Transverse colon (tissue), 4 donors: Measurements from ENCODE around the gene IL3. TPM values are rescaled to one million over a fixed set of nuclear protein-coding genes. Genes with fewer than 3 reads are reported as not detected.

ENCODE experiments used
- DNase-seq: peaks from one replicate; pipeline ENCODE4 v3.0.0-alpha.2; 2019
- H3K27ac ChIP-seq, 4 donors: fragments of 200-600 bp; sonication (generic); 2 replicates each; pipeline ENCODE4 v1.5.1; 2016 to 2018; ENCODE audit warnings: inconsistent platforms in 4 of 4
- H3K27me3 ChIP-seq: fragments of 200-600 bp; sonication (generic); 2 replicates; pipeline ENCODE4 v1.5.1; 2017; ENCODE audit warnings: inconsistent platforms
- H3K36me3 ChIP-seq, 4 donors: fragments of 200-600 bp; sonication (generic); 2 replicates each; pipeline ENCODE4 v1.5.1; 2017 to 2019; ENCODE audit warnings: inconsistent platforms in 4 of 4
- H3K4me1 ChIP-seq, 4 donors: fragments of 200-600 bp; sonication (generic); 2 replicates each; pipeline ENCODE4 v1.5.1; 2017 to 2020; ENCODE audit warnings: inconsistent platforms in 4 of 4
- H3K4me3 ChIP-seq, 4 donors: fragments of 200-600 bp; sonication (generic); 1 replicate in 1 of 4; 2 replicates in 3 of 4; pipeline versions ENCODE4 v1.5.1 to v1.6.1; 2017 to 2019; ENCODE audit warnings: inconsistent platforms in 4 of 4
- H3K9me3 ChIP-seq, 2 donors: fragments of 200-600 bp; sonication (generic); 2 replicates each; pipeline ENCODE4 v1.5.1; 2017 to 2019; ENCODE audit warnings: inconsistent platforms in 2 of 2
- EP300 ChIP-seq: sonication (generic); formaldehyde crosslinking; IDR thresholded peaks from one replicate; pipeline ENCODE4 v1.6.1; 2017; ENCODE audit warnings: antibody characterized with exemption, low read depth
- POLR2A ChIP-seq: fragments of 450-650 bp; IDR thresholded peaks from one replicate; pipeline ENCODE4 v1.6.1; 2016; ENCODE audit warnings: antibody characterized with exemption, mild to moderate bottlenecking, moderate library complexity
- POLR2AphosphoS5 ChIP-seq, 3 donors: sonication (generic); formaldehyde crosslinking; IDR thresholded peaks; one replicate each; pipeline ENCODE4 v1.6.1; 2016; ENCODE audit warnings: antibody characterized with exemption in 3 of 3
- WGBS, 2 donors: methylation state at CpG; one replicate each; pipeline ENCODE4 v1.1.5; 2018; ENCODE audit warnings: low coverage in 1 of 2; 5-methylcytosine and 5-hydroxymethylcytosine counted together
- in situ Hi-C, 4 donors: fragments of 200-750 bp; cut with MboI; loops; one replicate each; pipeline versions ENCODE4 v1.15.0 to v1.15.1; 2017; ENCODE audit warnings: low sequenced_read_pairs in 3 of 4, low pct_ligation_motif_present in 1 of 4, low pct_unique_long_range_greater_than_20kb in 1 of 4
- intact Hi-C: fragments of 100-400 bp; cut with DNase I; formaldehyde crosslinking; loops from one replicate; pipeline ENCODE4 v1.15.1; 2023; ENCODE audit warnings: low total_unique reads
- total RNA-seq, 4 donors: library from RNA; depleted of rRNA; stranded (reverse); fragments of >200 nt; gene quantifications; one replicate each; pipeline ENCODE4 v1.1.0, GENCODE V29; 2016
- TF ChIP-seq, protein P1 (sequence below), 5 experiments: fragments of 200-600 bp in 3 of 5; fragments of 450-650 bp in 2 of 5; sonication (generic) in 3 of 5; IDR thresholded peaks; 1 replicate in 2 of 5; 2 replicates in 3 of 5; pipeline ENCODE4 v1.5.1; 2016 to 2017; ENCODE audit warnings: antibody characterized with exemption in 5 of 5, inconsistent platforms in 3 of 5, mild to moderate bottlenecking in 2 of 5, moderate library complexity in 1 of 5

Gene IL3
- total RNA-seq, 4 donors from 2014 or later, result not detected

- no peaks in the 10 kb centered on the region for H3K36me3 ChIP-seq
- no peaks in the 10 kb centered on the region for H3K4me1 ChIP-seq
- H3K27me3 ChIP-seq, result no peaks in the 10 kb centered on the region
- TF ChIP-seq, protein P1, sequence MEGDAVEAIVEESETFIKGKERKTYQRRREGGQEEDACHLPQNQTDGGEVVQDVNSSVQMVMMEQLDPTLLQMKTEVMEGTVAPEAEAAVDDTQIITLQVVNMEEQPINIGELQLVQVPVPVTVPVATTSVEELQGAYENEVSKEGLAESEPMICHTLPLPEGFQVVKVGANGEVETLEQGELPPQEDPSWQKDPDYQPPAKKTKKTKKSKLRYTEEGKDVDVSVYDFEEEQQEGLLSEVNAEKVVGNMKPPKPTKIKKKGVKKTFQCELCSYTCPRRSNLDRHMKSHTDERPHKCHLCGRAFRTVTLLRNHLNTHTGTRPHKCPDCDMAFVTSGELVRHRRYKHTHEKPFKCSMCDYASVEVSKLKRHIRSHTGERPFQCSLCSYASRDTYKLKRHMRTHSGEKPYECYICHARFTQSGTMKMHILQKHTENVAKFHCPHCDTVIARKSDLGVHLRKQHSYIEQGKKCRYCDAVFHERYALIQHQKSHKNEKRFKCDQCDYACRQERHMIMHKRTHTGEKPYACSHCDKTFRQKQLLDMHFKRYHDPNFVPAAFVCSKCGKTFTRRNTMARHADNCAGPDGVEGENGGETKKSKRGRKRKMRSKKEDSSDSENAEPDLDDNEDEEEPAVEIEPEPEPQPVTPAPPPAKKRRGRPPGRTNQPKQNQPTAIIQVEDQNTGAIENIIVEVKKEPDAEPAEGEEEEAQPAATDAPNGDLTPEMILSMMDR (IDR thresholded peaks at IDR 0.05), result no peak
- TF ChIP-seq EP300, result no peak
- no peak for TF ChIP-seq POLR2AphosphoS5 (IDR thresholded peaks at IDR 0.05)
- no peak for TF ChIP-seq POLR2A
- no peaks in the 10 kb centered on the region for H3K9me3 ChIP-seq
- WGBS, 2 donors, result 63 to 84% methylated on average over 3 to 5 of the region's 5 CpGs
- DNase-seq, result no peak
- no peak overlapping the region for H3K27ac ChIP-seq
- intact Hi-C loops (no loop called here), in situ Hi-C loops (no loop called here)
- H3K4me3 ChIP-seq, result no peak overlapping the region
Measured at GRCh38 chr5:132064140-132064539, 3.7 kb downstream of the IL3 start.

DNA sequence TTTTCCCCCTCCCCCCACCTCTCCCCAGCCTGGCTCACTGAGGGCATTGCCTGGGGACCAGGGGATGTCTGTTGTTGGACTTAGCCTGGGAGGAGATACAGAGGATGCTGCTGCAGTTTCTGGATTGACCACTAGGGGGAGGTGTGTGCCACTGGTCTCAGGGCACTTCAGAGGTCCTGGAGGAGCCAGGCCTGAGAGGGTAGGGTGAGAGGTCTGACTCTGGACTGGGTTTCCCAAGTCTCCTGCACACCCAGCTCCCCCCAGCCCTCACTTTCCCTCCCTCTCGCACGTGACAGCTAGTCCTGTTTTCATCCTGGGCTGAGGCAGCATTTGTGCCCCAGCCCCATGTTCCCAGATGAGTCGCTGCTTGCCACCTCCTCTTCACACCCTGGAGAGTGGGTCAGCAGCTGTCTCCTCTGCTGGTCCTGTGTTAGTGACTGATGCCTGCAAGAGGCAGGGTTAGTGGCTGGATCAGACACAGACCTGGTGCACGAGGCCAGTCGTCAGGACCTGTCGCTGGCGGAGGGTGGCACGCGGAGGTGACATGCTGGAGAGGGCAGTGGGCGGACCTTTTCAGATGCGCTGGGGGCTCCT lies 4.4 kb downstream of the IL3 start:
- no peaks in the 10 kb centered on the region for H3K36me3 ChIP-seq
- peak; percentile 80 for DNase-seq
- intact Hi-C loops (no loop called here), in situ Hi-C loops (no loop called here)
- no peak overlapping the region for H3K27ac ChIP-seq
- TF ChIP-seq, protein P1 (IDR thresholded peaks at IDR 0.05), result peak; percentile 70 to 98 (median 90)
- no peak for TF ChIP-seq EP300
- H3K4me1 ChIP-seq, result no peaks in the 10 kb centered on the region
- WGBS, 2 donors, result 78% methylated on average over 11 of the region's 11 CpGs; no CpG with 5 or more reads in 1 of the 2 donors
- no peak overlapping the region for H3K4me3 ChIP-seq
- H3K9me3 ChIP-seq, result no peaks in the 10 kb centered on the region
- H3K27me3 ChIP-seq, result no peaks in the 10 kb centered on the region

DNA sequence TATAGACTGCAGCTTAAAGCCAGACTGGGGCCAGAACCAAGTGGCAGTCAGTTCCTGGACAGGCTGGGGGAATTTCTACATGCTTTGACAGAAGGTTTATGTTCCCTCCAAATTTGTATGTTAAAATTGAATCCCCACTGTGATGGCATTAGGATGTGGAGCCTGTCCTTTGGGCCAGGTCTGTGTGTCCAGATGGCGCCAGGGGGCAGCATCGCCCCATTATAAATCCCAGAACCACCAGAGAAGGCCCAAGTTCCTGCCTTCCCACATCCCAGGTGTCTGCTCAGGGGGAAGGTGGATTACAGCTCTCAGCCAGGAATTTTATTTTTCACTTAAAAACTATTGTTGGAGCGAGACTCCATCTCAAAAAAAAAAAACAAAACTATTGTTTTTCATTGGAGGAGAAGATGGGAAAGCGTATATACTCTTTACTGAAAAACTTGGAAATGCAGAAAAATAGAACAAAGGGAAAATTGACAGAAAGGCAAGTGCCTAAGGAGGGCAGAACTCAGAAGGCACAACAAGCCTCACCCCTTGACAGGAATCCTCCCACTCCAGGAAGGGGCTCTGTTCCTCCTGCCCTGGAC lies 5.0 kb downstream of the IL3 start:
- in situ Hi-C loops, result no loop called here
- DNase-seq, result peak; percentile 50
- intact Hi-C loops, result no loop called here
- Histone ChIP-seq H3K27ac (no peak overlapping the region), H3K27me3 (no peaks in the 10 kb centered on the region), H3K36me3 (no peaks in the 10 kb centered on the region), H3K4me1 (no peaks in the 10 kb centered on the region), H3K4me3 (no peak overlapping the region), H3K9me3 (no peaks in the 10 kb centered on the region)
- 59 to 94% methylated on average over 2 to 4 of the region's 4 CpGs for WGBS, 2 donors
- no peak for TF ChIP-seq EP300
- no peak for TF ChIP-seq POLR2A
- TF ChIP-seq, protein P1 (IDR thresholded peaks at IDR 0.05), result peak in 2 of 5 experiments; percentile 26 to 30

DNA sequence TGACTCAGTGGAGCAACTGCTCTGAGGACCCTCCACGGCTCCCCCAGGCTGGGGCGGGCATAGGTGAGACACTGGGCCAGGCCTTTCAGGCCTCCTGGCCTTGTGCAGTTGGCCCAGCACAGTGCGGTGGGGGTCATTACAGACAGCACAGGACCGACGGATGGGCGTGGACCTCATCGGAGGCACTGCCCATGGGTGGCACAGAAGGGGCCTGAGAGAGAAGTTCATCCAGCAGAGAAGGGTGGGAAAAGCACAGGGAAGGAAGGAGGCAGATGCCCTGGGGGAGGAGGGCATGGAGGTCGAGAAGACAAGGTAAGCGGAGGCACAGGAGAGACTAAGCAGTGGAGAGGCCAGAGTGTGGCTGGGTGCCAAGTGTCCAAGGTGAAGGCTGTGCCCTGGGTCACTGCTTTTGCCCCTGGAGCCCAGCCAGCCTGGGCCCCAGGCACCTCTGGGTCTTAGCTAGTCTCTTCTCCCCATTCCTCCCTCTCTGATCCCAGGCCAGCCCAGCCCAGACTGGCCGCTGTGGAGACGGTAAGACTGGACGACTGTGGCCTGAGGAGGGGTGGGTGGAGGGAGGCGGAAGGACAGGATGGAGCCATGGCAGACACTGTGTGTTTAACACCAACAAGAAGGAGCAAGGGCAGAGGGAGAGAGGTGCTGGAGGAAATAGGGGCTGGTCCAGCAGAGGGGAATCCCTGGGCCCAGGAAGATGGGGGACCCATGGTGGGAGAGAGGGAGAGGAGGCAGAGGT lies 5.7 kb downstream of the IL3 start:
- Histone ChIP-seq H3K36me3 (no peaks in the 10 kb centered on the region), H3K27me3 (no peaks in the 10 kb centered on the region), H3K27ac (no peak overlapping the region), H3K9me3 (no peaks in the 10 kb centered on the region), H3K4me1 (no peaks in the 10 kb centered on the region), H3K4me3 (no peak overlapping the region)
- TF ChIP-seq POLR2AphosphoS5 (IDR thresholded peaks at IDR 0.05) (no peak), EP300 (no peak), POLR2A (no peak)
- TF ChIP-seq, protein P1 (IDR thresholded peaks at IDR 0.05), result no peak
- intact Hi-C loops (no loop called here), in situ Hi-C loops (no loop called here)
- WGBS, 2 donors, result 91 to 93% methylated on average over 3 to 13 of the region's 13 CpGs
- no peak for DNase-seq
